Adrenal gland (tissue), 5 donors: ENCODE data around the gene PDE4DIP.
"Not testable (repeated sequence)": the region's sequence is repeated elsewhere in the genome, so short reads cannot be mapped to it uniquely, and the experiment has no call there.

ENCODE experiments used
- POLR2A ChIP-seq, 2 donors: fragments of 450-650 bp; IDR thresholded peaks; one replicate each; pipeline ENCODE4 v1.6.1; 2017; ENCODE audit warnings: antibody characterized with exemption in 2 of 2, mild to moderate bottlenecking in 2 of 2, moderate library complexity in 1 of 2
- TF ChIP-seq, protein P1 (sequence below), 6 experiments: fragments of 450-650 bp in 4 of 6; fragments of 200-600 bp in 2 of 6; sonication (generic) in 1 of 6; IDR thresholded peaks; 1 replicate in 5 of 6; 2 replicates in 1 of 6; pipeline versions ENCODE4 v1.5.1 to v1.8.0; 2016 to 2021; ENCODE audit warnings: antibody characterized with exemption in 6 of 6, mild to moderate bottlenecking in 2 of 6, moderate library complexity in 1 of 6
- donor health status: DM: no; HTN: no; CAD: no.

DNA sequence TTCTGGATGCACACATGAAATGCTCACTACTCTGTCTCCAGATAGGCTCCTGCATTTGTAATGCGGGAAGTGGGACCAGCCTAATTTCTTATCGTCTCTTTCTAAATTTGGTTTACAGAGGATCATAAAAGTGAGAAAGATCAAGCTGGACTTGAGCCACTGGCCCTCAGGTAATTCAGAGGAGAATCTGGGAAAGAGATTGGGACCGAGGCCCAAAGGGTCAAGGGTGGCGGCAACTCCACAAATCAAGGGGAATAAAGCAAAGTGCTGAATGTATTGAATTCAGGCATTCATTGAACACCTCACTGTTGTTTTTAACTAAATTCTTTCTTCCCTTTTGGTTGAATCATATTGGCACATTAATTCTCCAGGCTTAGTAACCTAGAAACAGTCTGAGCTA lies 164.1 kb downstream of the PDE4DIP start:
- TF ChIP-seq, protein P1, sequence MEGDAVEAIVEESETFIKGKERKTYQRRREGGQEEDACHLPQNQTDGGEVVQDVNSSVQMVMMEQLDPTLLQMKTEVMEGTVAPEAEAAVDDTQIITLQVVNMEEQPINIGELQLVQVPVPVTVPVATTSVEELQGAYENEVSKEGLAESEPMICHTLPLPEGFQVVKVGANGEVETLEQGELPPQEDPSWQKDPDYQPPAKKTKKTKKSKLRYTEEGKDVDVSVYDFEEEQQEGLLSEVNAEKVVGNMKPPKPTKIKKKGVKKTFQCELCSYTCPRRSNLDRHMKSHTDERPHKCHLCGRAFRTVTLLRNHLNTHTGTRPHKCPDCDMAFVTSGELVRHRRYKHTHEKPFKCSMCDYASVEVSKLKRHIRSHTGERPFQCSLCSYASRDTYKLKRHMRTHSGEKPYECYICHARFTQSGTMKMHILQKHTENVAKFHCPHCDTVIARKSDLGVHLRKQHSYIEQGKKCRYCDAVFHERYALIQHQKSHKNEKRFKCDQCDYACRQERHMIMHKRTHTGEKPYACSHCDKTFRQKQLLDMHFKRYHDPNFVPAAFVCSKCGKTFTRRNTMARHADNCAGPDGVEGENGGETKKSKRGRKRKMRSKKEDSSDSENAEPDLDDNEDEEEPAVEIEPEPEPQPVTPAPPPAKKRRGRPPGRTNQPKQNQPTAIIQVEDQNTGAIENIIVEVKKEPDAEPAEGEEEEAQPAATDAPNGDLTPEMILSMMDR (IDR thresholded peaks at IDR 0.05): not testable (repeated sequence)
- not testable (repeated sequence) for TF ChIP-seq POLR2A (IDR thresholded peaks at IDR 0.05)
